IMR-90 (cell line): ENCODE data around the gene USP33.

ENCODE experiments used
- POLR2A ChIP-seq: IDR thresholded peaks from 2 replicates; pipeline ENCODE4 v1.6.1; 2012; ENCODE audit warnings: mild to moderate bottlenecking, low read depth, low read length
- RCOR1 ChIP-seq: IDR thresholded peaks from 2 replicates; pipeline ENCODE4 v1.6.1; 2012; ENCODE audit warnings: mild to moderate bottlenecking, low read length, improper control_type of control experiment; ENCODE audit not compliant: insufficient replicate concordance
- TF ChIP-seq, protein P1 (sequence below): conservative IDR thresholded peaks from 2 replicates; pipeline ENCODE4 v1.5.1; 2012; ENCODE audit warnings: mild to moderate bottlenecking, low read depth, low read length, improper control_type of control experiment

DNA sequence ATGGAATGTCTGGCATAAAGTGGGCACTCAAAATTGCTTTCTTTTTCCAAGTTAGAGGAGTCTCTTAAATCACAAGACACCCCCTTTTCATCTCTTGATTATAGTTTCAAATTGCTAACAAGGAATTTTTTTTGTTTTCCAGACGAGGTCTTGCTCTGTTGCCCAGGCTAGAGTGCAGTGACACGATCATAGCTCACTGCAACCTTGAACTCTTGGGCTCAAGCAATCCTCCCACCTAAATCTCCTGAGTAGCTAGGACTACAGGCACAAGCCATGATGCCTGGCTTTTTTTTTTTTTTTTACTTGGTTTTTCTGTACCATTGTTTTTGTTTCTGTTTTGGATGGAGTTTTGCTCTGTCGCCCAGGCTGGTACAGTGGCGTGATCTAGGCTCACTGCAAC, 98.0 kb downstream of the USP33 start:
- TF ChIP-seq POLR2A (no peak), RCOR1 (no peak)
- TF ChIP-seq, protein P1, sequence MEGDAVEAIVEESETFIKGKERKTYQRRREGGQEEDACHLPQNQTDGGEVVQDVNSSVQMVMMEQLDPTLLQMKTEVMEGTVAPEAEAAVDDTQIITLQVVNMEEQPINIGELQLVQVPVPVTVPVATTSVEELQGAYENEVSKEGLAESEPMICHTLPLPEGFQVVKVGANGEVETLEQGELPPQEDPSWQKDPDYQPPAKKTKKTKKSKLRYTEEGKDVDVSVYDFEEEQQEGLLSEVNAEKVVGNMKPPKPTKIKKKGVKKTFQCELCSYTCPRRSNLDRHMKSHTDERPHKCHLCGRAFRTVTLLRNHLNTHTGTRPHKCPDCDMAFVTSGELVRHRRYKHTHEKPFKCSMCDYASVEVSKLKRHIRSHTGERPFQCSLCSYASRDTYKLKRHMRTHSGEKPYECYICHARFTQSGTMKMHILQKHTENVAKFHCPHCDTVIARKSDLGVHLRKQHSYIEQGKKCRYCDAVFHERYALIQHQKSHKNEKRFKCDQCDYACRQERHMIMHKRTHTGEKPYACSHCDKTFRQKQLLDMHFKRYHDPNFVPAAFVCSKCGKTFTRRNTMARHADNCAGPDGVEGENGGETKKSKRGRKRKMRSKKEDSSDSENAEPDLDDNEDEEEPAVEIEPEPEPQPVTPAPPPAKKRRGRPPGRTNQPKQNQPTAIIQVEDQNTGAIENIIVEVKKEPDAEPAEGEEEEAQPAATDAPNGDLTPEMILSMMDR: no peak
